ENCODE results near the gene COCH.

COCH gene

DNA sequence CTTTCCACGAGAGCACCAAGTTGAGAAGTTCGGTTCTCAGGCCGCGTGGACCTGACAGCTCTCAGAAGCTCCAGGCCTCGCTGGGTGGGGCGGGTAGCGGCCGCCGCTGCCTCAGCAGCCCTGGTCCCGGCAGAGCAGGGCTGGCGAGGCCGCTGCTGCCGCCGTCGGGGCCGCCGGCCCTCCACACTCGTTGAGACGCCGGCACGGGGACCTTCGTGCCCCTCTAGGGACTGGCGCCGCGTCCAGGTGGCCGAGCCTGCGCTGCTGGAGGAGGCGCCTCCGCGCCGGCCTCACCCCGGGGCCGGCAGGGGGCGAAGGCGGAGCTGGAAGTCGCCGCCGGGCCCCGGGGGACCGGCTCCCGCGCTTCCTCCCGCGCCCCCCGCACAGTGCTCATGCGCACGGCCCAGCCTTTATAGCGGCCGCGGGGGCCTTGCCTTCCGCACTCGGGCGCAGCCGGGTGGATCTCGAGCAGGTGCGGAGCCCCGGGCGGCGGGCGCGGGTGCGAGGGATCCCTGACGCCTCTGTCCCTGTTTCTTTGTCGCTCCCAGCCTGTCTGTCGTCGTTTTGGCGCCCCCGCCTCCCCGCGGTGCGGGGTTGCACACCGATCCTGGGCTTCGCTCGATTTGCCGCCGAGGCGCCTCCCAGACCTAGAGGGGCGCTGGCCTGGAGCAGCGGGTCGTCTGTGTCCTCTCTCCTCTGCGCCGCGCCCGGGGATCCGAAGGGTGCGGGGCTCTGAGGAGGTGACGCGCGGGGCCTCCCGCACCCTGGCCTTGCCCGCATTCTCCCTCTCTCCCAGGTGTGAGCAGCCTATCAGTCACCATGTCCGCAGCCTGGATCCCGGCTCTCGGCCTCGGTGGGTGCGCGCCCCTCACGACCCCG is at the start of gene COCH:
TSS of gene COCH (plus strand) at position 440 of the 879 bp plus-strand sequence. CDS start at position 820, 380 bp downstream.
- DNase-seq, result peak; percentile 73

DNA sequence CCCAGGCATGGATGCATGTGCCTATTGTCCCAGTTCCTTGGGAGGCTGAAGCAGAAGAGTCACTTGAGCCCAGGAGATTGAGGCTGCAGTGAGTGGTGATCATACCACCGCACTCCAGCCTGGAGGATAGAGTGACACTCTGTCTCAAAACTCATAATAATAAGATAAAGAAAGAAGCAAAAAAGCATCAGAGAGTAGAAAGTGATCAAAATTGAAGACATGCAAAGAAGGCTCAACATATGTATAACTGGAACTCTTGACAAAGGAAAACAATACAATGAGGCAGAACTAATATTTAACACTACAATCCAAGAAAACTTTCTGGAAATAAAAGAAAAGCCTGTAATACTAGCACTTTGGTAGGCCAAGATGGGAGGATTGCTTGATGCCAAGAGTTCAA is 48.3 kb upstream of the COCH start:
- no peak for DNase-seq

DNA sequence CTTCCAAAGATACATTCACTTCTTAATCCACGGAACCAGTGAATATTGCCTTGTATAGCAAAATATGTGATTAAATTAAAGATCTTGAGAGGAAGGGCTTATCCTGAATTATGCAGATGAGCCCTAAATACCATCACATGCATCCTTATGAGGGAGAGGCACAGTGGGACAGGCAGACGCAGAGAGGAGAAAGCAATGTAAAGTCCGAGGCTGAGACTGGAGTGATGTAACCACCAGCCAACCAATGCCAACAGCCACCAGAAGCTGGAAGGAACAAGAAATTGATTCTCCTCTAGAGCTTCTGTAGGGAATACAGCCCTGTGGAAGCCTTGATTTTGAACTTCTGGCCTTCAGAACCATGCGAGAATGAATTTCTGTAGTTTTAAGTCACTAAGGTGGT is 44.5 kb upstream of the COCH start:
- DNase-seq, result no peak

GRCh38 chr14:30834353-30834752 is 40.0 kb upstream of the COCH start:
- DNase-seq, result no peak

GRCh38 chr14:30838351-30838750 is 36.0 kb upstream of the COCH start:
- DNase-seq, result no peak

GRCh38 chr14:30840086-30840779 is 34.1 kb upstream of the COCH start:
- DNase-seq, result no peak

GRCh38 chr14:30842431-30842830 is 31.9 kb upstream of the COCH start:
- no peak for DNase-seq

DNA sequence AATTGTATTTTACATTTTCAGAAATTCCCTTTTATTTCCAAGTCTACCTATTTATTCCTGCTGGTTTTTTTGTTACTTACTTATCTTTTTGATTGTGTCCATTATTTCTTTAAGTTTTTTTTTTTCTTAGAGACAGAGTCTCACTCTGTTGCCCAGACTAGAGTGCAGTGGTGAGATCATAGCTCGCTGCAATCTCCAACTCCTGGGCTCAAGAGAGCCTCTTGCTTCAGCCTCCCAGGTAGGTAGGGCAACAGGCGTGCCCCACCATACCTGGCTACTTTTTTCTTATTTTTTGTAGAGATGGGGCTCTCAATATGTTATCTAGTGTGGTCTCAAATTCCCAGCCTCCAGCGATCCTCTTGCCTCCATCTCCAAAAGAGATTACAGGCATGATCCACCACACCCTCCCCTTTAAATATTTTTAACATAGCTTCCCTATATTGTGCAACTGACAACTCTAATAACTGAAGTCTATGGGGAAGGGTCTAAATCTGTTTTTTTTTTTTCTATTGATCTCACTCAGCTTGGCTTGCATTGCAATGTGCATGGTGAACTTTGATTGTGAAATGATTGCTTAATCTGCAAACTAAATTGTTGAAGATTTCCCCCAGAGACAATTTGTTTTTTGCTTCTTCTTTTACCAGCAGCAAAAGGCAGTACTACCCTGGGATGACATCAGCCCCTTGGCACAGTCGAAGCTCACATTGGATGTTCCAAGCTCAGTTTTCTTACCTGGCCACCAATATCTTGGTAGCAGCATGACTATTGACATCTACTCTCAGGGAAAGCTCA is 25.7 kb upstream of the COCH start:
- peak; percentile 35 for DNase-seq

- DNase-seq, result no peak
Observed at GRCh38 chr14:30849354-30849753, 25.0 kb upstream of the COCH start.

- no peak for DNase-seq
Observed at GRCh38 chr14:30849983-30850382, 24.4 kb upstream of the COCH start.

- no peak for DNase-seq
Observed at GRCh38 chr14:30853946-30854345, 20.4 kb upstream of the COCH start.

DNA sequence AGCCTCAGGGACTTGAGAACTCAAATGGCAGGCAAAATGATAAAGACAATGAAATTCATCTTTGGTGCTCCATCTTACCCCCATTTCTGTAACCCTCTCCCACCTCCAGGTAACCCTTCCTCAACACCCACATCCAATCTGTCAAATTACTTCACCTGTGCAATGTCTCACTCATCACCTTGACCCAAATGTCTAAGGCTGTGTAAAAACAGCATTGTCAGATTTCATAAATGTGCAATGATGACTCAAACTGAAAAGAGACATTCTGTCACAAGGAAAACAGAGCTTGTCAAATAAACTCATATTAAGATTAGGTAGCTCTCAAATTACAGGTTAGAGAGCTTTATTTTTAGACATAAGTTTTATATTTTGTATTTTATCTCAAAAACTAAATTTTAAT is 19.9 kb upstream of the COCH start:
- DNase-seq, result no peak

DNA sequence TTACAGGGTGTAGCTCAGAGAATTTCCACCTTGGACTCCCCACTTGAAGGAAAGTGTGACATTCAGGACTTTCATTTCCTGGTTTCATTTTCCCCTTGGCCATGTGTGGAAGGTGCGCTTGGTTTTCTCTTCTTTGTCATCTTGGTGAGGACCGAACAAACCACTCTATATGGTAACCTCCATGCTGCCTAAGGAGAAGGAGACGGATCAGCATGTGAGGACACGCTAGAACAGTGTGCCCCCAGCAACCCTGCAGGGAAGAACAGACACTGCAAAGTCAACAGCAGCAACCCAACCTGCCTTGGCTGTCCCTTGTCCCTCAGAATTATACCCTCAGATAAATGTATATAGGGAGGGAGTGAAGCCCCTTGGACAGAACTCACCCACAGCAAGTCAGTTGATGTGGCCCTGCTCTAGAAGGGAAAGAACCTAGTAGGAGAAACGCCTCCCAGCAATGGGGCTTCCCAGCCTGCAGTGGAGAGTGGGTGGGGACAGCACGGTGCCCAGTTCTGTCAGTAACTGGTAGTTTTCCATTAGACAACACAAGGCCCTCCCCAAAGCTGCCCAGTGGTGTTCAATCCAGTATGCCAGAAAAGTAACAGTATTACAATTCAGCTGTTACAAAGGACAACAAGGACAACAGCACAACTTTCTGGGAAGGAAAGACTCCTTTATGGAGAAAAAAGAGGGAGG is 18.9 kb upstream of the COCH start:
- DNase-seq, result no peak

GRCh38 chr14:30861200-30861599 is 13.2 kb upstream of the COCH start:
- peak; percentile 68 for DNase-seq

DNA sequence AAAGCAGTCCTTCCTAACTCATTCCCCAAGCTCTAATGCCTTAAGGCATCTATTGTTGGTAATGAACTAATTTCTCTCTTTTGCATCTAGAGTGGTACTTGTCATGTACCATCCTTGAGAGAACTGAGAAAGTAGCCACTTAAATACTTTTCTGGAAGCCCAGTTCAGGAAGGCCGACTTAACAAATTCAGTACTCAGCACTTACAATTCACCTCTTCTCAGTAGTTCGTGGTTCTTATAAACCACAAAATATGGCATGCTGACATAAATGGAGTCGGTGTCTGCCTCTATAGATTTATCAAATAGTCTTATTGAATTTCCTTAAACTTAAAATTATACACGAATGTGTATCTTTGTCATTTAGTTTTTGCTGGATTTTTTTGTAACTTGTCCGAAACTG is 9.4 kb upstream of the COCH start:
- no peak for DNase-seq

DNA sequence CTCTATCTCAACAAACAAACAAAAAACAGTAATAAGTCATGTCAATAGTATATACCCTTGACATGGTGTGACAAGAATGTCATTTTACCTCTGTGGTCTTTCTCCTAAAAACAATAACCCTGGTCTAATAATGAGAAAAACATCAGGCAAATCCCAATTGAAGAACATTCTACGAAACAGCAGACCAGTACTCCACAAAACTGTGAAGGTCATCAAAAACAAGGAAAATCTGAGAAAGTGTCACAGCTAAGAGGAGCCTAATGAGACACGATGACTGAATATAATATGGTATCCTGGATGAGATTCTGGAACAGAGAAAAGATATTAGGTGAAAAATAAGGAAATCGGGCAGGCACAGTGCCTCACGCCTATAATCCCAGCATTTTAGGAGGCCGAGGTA is 5.6 kb upstream of the COCH start:
- no peak for DNase-seq

DNA sequence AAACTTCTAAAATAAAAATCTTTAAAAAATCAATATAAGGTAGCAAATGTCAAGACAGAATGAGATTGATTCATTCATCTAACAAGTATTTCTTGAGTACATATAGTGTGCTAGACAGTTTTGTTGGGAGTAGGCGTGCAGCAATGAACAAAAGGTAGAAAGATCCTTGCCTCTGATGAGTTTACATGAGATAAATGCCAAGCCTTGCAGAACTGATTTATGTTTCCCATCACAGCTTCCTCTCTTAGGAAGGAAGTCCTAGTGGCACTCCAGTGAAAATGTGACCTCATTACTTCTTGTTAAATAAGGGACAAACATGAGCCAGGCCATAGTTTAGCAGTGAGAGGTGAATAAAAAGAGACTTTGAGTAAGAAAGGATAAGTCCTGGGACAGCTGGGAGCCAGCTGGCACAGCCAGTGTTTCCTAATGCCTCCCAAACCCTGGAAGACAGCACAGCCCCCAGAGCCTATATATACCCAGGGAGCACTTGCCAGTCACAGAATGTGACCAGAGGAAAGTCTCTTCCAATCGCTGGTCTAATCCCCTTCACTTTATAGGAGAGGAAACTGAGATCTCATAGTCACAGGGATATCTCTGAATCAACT is 4.7 kb upstream of the COCH start:
- no peak for DNase-seq

GRCh38 chr14:30872602-30873001 is 1.8 kb upstream of the COCH start:
- no peak for DNase-seq

DNA sequence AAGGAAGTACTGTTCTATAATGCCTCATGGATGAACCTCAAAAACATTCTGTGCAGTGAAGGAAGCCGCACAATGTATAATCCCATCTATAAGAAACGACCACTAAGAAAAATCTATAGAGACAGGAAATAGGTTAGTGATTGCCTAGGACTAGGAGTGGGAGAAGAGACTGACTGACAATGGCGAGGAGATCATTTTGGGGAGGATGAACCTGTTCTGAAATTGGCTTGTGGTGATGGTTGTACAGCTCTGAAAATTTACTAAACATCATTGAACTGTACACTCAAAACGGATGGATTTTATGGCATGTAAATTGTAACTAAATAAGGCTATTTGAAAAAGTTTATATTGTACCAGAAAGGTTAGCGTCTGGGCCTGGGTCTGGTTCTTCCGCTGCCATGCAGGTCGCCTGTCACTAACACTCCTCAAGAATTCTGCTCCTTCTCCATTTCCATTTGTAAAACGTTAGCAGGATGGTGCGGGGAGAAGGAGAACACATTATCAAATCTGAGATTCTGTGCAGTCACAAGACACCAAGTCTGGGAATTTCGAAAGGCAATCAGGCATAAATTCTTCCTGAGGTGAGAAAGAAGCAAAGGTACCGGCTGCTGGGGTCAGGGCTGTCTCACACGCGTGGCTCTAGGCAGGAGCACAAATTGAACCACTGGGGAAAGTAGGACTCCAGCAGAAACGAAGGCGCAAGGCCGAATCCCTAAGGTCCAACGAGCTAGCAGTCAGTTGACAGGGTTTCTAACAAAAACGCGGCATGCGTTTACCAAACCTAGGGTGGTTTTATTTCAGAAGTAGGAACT is 845 bp upstream of the COCH start:
- DNase-seq, result no peak

DNA sequence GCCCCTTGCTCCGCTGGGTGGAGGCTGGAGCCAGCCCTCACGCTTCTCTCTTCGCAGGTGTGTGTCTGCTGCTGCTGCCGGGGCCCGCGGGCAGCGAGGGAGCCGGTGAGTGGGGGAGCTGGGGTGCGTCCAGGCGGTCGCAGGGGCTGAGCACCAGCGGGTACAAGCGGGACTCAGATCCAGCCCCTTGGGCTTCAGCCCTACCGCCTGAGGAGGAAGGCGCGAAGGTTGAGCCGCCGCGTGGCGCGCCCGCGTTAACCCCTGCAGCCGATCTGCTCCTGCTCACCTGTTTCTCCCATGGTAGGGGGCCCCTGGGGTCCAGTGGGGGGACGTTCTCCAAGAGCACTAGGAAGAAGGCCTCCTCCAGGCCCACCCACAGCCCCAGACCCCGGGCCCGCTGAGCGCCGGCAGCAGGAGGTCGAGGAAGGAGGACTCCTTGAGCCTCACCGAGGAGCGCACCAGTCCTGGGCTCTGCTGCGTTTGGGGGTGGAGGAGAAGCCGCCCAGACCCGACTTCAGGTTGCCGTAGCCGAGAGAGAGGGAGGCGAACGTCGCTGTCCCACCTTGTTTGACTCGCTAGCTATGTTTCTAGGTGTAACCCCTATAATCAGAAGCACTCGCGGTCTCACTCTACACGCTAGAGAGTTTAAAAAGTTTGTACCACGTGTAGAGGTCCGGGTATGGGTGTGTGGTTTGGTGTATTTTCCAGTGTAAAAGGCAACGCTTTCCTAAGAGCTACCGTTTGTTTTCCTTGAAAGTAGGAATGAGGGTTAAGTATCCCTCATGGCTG is 834 bp downstream of the COCH start:
- peak; percentile 31 for DNase-seq

- DNase-seq, result no peak
Observed at GRCh38 chr14:30875788-30876053, 1.4 kb downstream of the COCH start.

Data from hematopoietic multipotent progenitor cell treated with erythropoietin and hydrocortisone succinate and interleukin-3 and kit ligand, for 4 days (in vitro differentiated cells).